Keratinocyte (primary cell): Measurements from ENCODE around the gene RALGPS1. TPM values are rescaled to one million over a fixed set of nuclear protein-coding genes. Genes with fewer than 3 reads are reported as not detected.

Experiments used
- DNase-seq: peaks from one replicate; pipeline ENCODE4 v3.0.0-alpha.2; 2011; ENCODE audit warnings: low read depth, missing footprints, low spot score
- FAIRE-seq: peaks from 2 replicates; lab custom pipeline; 2011; peaks lifted over from hg19 to GRCh38; lab: Jason Lieb, UNC
- H2AFZ ChIP-seq: 2 replicates; pipeline ENCODE4 v1.6.0; 2012; ENCODE audit warnings: low read length, control low read depth, inconsistent platforms; ENCODE audit not compliant: control insufficient read depth
- H3K27ac ChIP-seq: 2 replicates; pipeline ENCODE4 v1.5.1; 2011; ENCODE audit warnings: low read length; ENCODE audit not compliant: control insufficient read depth, insufficient read depth
- H3K27me3 ChIP-seq: 3 replicates; pipeline ENCODE4 v1.6.0; 2011; ENCODE audit warnings: low read length; ENCODE audit not compliant: control insufficient read depth, insufficient read depth; ENCODE audit errors: extremely low read depth
- H3K36me3 ChIP-seq, 2 experiments: 2 replicates in 1 of 2; 3 replicates in 1 of 2; pipeline ENCODE4 v1.5.1; 2011; ENCODE audit warnings: low read length in 2 of 2, mild to moderate bottlenecking in 1 of 2; ENCODE audit not compliant: control insufficient read depth in 2 of 2, insufficient read depth in 2 of 2; ENCODE audit errors: extremely low read depth in 1 of 2
- H3K4me1 ChIP-seq: 3 replicates; pipeline ENCODE4 v1.5.1; 2011; ENCODE audit warnings: low read length; ENCODE audit not compliant: control insufficient read depth, insufficient read depth; ENCODE audit errors: extremely low read depth
- H3K4me2 ChIP-seq: 3 replicates; pipeline ENCODE4 v1.6.0; 2011; ENCODE audit warnings: low read depth, low read length; ENCODE audit not compliant: control insufficient read depth, insufficient read depth; ENCODE audit errors: extremely low read depth
- H3K4me3 ChIP-seq, 3 experiments: fragments of 200-600 bp in 1 of 3; sonication (generic) in 1 of 3; 2 replicates in 2 of 3; 3 replicates in 1 of 3; pipeline ENCODE4 v1.5.1; 2011 to 2016; ENCODE audit warnings: low read length in 3 of 3, mild to moderate bottlenecking in 3 of 3, control low read depth in 2 of 3, inconsistent platforms in 1 of 3, low read depth in 1 of 3, mixed read lengths in 1 of 3, mixed run types in 1 of 3, moderate library complexity in 1 of 3; ENCODE audit not compliant: control insufficient read depth in 2 of 3, insufficient read depth in 2 of 3; ENCODE audit errors: extremely low read depth in 1 of 3
- H3K79me2 ChIP-seq: 2 replicates; pipeline ENCODE4 v1.6.0; 2012; ENCODE audit warnings: low read length; ENCODE audit not compliant: control insufficient read depth, insufficient read depth
- H3K9ac ChIP-seq: 3 replicates; pipeline ENCODE4 v1.6.0; 2011; ENCODE audit warnings: low read length; ENCODE audit not compliant: control insufficient read depth, insufficient read depth; ENCODE audit errors: extremely low read depth
- H3K9me1 ChIP-seq: 3 replicates; pipeline ENCODE4 v1.6.0; 2011; ENCODE audit warnings: low read length; ENCODE audit not compliant: control insufficient read depth, insufficient read depth; ENCODE audit errors: extremely low read depth
- H3K9me3 ChIP-seq: 2 replicates; pipeline ENCODE4 v1.5.1; 2012; ENCODE audit warnings: low read depth, low read length; ENCODE audit not compliant: control insufficient read depth
- H4K20me1 ChIP-seq: 3 replicates; pipeline ENCODE4 v1.6.0; 2011; ENCODE audit warnings: low read length; ENCODE audit not compliant: control insufficient read depth, insufficient read depth; ENCODE audit errors: extremely low read depth
- EZH2 ChIP-seq: IDR thresholded peaks from one replicate; pipeline ENCODE4 v1.6.1; 2012; ENCODE audit warnings: inconsistent platforms, mild to moderate bottlenecking, low read length, moderate library complexity
- dilution Hi-C: fragments of 300-500 bp; cut with MboI; formaldehyde crosslinking; loops from one replicate; pipeline ENCODE4 v1.7.0; 2020; ENCODE audit warnings: low sequenced_read_pairs; ENCODE audit not compliant: extremely low pct_ligation_motif_present
- polyA plus RNA-seq, 5 experiments: library from polyadenylated mRNA; depleted of rRNA in 3 of 5; stranded (reverse) in 3 of 5; stranded (forward) in 1 of 5; unstranded in 1 of 5; fragments of >200 nt; gene quantifications; 1 replicate in 1 of 5; 2 replicates in 3 of 5; 3 replicates in 1 of 5; pipeline versions ENCODE4 v1.2.1 to v1.2.3, GENCODE V29; 2011 to 2012; ENCODE audit warnings: missing spikeins in 2 of 5, low read depth in 1 of 5, low replicate concordance in 1 of 5
- TF ChIP-seq, protein P1 (sequence below), 3 experiments: IDR thresholded peaks in 1 of 3; conservative IDR thresholded peaks in 1 of 3; optimal IDR thresholded peaks in 1 of 3; 2 replicates in 2 of 3; 3 replicates in 1 of 3; pipeline versions ENCODE3 to v1.5.1; 2011; ENCODE audit warnings: low read length in 3 of 3, mild to moderate bottlenecking in 3 of 3, moderate library complexity in 2 of 3, control low read depth in 1 of 3, inconsistent platforms in 1 of 3; ENCODE audit not compliant: insufficient read depth in 2 of 3; ENCODE audit errors: extremely low read depth in 1 of 3

RALGPS1 gene
- polyA plus RNA-seq, 1 donor (not counting 4 experiments of a cell fraction or from before 2014, with no cell fraction given), result 0.56 TPM

DNA sequence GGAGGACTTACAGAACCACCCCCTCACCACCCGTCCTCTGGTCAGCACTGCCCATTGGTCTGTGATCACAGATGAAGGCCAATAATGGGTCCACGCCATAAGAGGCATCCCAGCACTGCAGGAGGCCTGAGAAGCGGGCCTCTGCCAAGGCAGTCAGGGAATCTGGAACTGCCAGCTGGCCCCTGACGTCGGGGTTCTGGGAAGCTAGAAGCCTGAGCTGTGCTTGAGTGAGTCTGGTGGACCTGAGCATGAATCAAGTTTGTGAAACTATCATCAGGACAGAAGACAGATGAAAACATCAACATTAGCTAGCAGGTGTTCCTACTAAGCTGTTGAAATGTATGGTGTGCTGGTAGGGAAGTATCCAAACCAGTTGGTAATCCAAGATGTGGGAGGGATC, 200.0 kb downstream of the RALGPS1 start:
- TF ChIP-seq EZH2, result no peak
- TF ChIP-seq, protein P1, sequence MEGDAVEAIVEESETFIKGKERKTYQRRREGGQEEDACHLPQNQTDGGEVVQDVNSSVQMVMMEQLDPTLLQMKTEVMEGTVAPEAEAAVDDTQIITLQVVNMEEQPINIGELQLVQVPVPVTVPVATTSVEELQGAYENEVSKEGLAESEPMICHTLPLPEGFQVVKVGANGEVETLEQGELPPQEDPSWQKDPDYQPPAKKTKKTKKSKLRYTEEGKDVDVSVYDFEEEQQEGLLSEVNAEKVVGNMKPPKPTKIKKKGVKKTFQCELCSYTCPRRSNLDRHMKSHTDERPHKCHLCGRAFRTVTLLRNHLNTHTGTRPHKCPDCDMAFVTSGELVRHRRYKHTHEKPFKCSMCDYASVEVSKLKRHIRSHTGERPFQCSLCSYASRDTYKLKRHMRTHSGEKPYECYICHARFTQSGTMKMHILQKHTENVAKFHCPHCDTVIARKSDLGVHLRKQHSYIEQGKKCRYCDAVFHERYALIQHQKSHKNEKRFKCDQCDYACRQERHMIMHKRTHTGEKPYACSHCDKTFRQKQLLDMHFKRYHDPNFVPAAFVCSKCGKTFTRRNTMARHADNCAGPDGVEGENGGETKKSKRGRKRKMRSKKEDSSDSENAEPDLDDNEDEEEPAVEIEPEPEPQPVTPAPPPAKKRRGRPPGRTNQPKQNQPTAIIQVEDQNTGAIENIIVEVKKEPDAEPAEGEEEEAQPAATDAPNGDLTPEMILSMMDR (optimal IDR thresholded peaks at IDR 0.05 in 1 of 3, IDR thresholded peaks at IDR 0.05 in 1 of 3, conservative IDR thresholded peaks at IDR 0.05 in 1 of 3; ENCODE audit: extremely low read depth in 1 of 3, insufficient read depth in 2 of 3, low read length in 3 of 3), result no peak
- no peaks in the 10 kb centered on the region for H3K9me1 ChIP-seq

GRCh38 chr9:127116088-127116726, 201.6 kb downstream of the RALGPS1 start:
- no peak overlapping the region for H3K4me3 ChIP-seq
- H2AFZ ChIP-seq, result no peak overlapping the region
- no peaks in the 10 kb centered on the region for H3K36me3 ChIP-seq
- H3K27ac ChIP-seq, result no peak overlapping the region
- peaks cover 6% of the 10 kb centered on the region for H3K27me3 ChIP-seq
- no peak for FAIRE-seq
- peaks cover 8% of the 10 kb centered on the region for H3K4me1 ChIP-seq
- H3K9me3 ChIP-seq, result no peaks in the 10 kb centered on the region
- no peaks in the 10 kb centered on the region for H4K20me1 ChIP-seq
- H3K4me2 ChIP-seq, result no peak overlapping the region
- dilution Hi-C loops, result no loop called here
- H3K9ac ChIP-seq, result no peak overlapping the region
- H3K79me2 ChIP-seq, result no peaks in the 10 kb centered on the region
- H3K9me1 ChIP-seq, result no peaks in the 10 kb centered on the region
- DNase-seq, result no peak
- TF ChIP-seq, protein P1 (optimal IDR thresholded peaks at IDR 0.05 in 1 of 3, IDR thresholded peaks at IDR 0.05 in 1 of 3, conservative IDR thresholded peaks at IDR 0.05 in 1 of 3; ENCODE audit: extremely low read depth in 1 of 3, insufficient read depth in 2 of 3, low read length in 3 of 3), result no peak
- TF ChIP-seq EZH2, result no peak

More for the DNA sequence above, 200.0 kb downstream of the RALGPS1 start:
- DNase-seq (no peak), FAIRE-seq (no peak)
- Histone ChIP-seq H3K4me1 (peaks cover 8% of the 10 kb centered on the region), H3K9me3 (no peaks in the 10 kb centered on the region), H3K4me2 (no peak overlapping the region), H3K36me3 (no peaks in the 10 kb centered on the region), H3K4me3 (no peak overlapping the region), H3K27me3 (peaks cover 5% of the 10 kb centered on the region), H3K27ac (no peak overlapping the region), H2AFZ (no peak overlapping the region), H3K79me2 (no peaks in the 10 kb centered on the region), H3K9ac (no peak overlapping the region), H4K20me1 (no peaks in the 10 kb centered on the region)
- dilution Hi-C loops, result no loop called here
